CD4-positive, alpha-beta T cell treated with Interleukin-10 for 1 hour (primary cell): Measurements from ENCODE around the gene VSTM5.

ENCODE experiments used
- DNase-seq: peaks from one replicate; pipeline ENCODE4 v3.0.0-alpha.2; 2020

Gene VSTM5

GRCh38 chr11:93842034-93842433 is 8.4 kb downstream of the VSTM5 start:
- no peak for DNase-seq

GRCh38 chr11:93841446-93841845 is 9.0 kb downstream of the VSTM5 start:
- no peak for DNase-seq

GRCh38 chr11:93840981-93841380 is 9.4 kb downstream of the VSTM5 start:
- DNase-seq = no peak

- no peak for DNase-seq
Measured at GRCh38 chr11:93840180-93840579, 10.2 kb downstream of the VSTM5 start.

GRCh38 chr11:93838967-93839366 is 11.5 kb downstream of the VSTM5 start:
- no peak for DNase-seq

- DNase-seq = no peak
Measured at GRCh38 chr11:93832780-93833179, 17.6 kb downstream of the VSTM5 start.

- DNase-seq = no peak
Measured at GRCh38 chr11:93831343-93832127, 18.9 kb downstream of the VSTM5 start.

GRCh38 chr11:93829598-93829997 is 20.8 kb downstream of the VSTM5 start:
- DNase-seq = no peak

GRCh38 chr11:93827363-93827762 is 23.1 kb downstream of the VSTM5 start:
- no peak for DNase-seq

- DNase-seq = no peak
Measured at GRCh38 chr11:93823210-93823609, 27.2 kb downstream of the VSTM5 start.

- no peak for DNase-seq
Measured at GRCh38 chr11:93822359-93822758, 28.1 kb downstream of the VSTM5 start.

- no peak for DNase-seq
Measured at GRCh38 chr11:93821617-93822016, 28.8 kb downstream of the VSTM5 start.

GRCh38 chr11:93820847-93821246 is 29.6 kb downstream of the VSTM5 start:
- DNase-seq = no peak

GRCh38 chr11:93819966-93820695 is 30.3 kb downstream of the VSTM5 start:
- no peak for DNase-seq

- no peak for DNase-seq
Measured at GRCh38 chr11:93817426-93818348, 32.7 kb downstream of the VSTM5 start.

GRCh38 chr11:93814966-93815633 is 35.3 kb downstream of the VSTM5 start:
- DNase-seq = no peak

- DNase-seq = no peak
Measured at GRCh38 chr11:93813974-93814373, 36.4 kb downstream of the VSTM5 start.

- DNase-seq = no peak
Measured at GRCh38 chr11:93807980-93808379, 42.4 kb downstream of the VSTM5 start.

- DNase-seq = no peak
Measured at GRCh38 chr11:93804879-93805278, 45.5 kb downstream of the VSTM5 start.

GRCh38 chr11:93801366-93801765 is 49.1 kb downstream of the VSTM5 start:
- no peak for DNase-seq

GRCh38 chr11:93796441-93797231 is 53.8 kb downstream of the VSTM5 start:
- DNase-seq = no peak

GRCh38 chr11:93791493-93791892 is 58.9 kb downstream of the VSTM5 start:
- DNase-seq = no peak
